Peyer's patch (tissue), 4 donors: ENCODE measurements around the gene BSN.

Source experiments
- POLR2A ChIP-seq, 2 donors: fragments of 450-650 bp; IDR thresholded peaks; one replicate each; pipeline ENCODE4 v1.5.1; 2017; ENCODE audit warnings: antibody characterized with exemption in 2 of 2, mild to moderate bottlenecking in 2 of 2, moderate library complexity in 2 of 2
- TF ChIP-seq, protein P1 (sequence below), 6 experiments: fragments of 450-650 bp in 4 of 6; fragments of 200-600 bp in 2 of 6; sonication (generic) in 1 of 6; IDR thresholded peaks; one replicate each; pipeline ENCODE4 v1.5.1; 2017 to 2019; ENCODE audit warnings: antibody characterized with exemption in 6 of 6, mild to moderate bottlenecking in 3 of 6, moderate library complexity in 1 of 6

- TF ChIP-seq, protein P1, sequence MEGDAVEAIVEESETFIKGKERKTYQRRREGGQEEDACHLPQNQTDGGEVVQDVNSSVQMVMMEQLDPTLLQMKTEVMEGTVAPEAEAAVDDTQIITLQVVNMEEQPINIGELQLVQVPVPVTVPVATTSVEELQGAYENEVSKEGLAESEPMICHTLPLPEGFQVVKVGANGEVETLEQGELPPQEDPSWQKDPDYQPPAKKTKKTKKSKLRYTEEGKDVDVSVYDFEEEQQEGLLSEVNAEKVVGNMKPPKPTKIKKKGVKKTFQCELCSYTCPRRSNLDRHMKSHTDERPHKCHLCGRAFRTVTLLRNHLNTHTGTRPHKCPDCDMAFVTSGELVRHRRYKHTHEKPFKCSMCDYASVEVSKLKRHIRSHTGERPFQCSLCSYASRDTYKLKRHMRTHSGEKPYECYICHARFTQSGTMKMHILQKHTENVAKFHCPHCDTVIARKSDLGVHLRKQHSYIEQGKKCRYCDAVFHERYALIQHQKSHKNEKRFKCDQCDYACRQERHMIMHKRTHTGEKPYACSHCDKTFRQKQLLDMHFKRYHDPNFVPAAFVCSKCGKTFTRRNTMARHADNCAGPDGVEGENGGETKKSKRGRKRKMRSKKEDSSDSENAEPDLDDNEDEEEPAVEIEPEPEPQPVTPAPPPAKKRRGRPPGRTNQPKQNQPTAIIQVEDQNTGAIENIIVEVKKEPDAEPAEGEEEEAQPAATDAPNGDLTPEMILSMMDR (IDR thresholded peaks at IDR 0.05) = no peak
- no peak for TF ChIP-seq POLR2A (IDR thresholded peaks at IDR 0.05)
These were observed 114.6 kb downstream of the BSN start for GRCh38 chr3:49668861-49669260.
